Loucy (cell line): ENCODE measurements around the gene SLC39A13.

Experiments used
- H2AFZ ChIP-seq: fragments of 200-600 bp; sonication (generic); 2 replicates; pipeline ENCODE4 v1.6.0; 2016; ENCODE audit warnings: antibody characterized with exemption, mild to moderate bottlenecking, low read length, moderate library complexity
- H3F3A ChIP-seq: fragments of 200-600 bp; 2 replicates; pipeline ENCODE4 v1.6.0; 2016; ENCODE audit warnings: antibody characterized with exemption, low read depth, mild to moderate bottlenecking
- H3K27me3 ChIP-seq: fragments of 200-600 bp; sonication (generic); 2 replicates; pipeline ENCODE4 v1.6.1; 2014; ENCODE audit warnings: low read length, mild to moderate bottlenecking; ENCODE audit not compliant: insufficient read depth, poor library complexity, severe bottlenecking
- H3K36me3 ChIP-seq: fragments of 200-600 bp; sonication (generic); 2 replicates; pipeline ENCODE4 v1.6.1; 2016; ENCODE audit warnings: low read length; ENCODE audit not compliant: insufficient read depth
- H3K4me1 ChIP-seq: fragments of 200-600 bp; sonication (generic); 2 replicates; pipeline ENCODE4 v1.5.1; 2014; ENCODE audit warnings: low read length, mild to moderate bottlenecking; ENCODE audit not compliant: insufficient read depth, poor library complexity, severe bottlenecking
- H3K4me2 ChIP-seq: fragments of 200-600 bp; sonication (generic); 2 replicates; pipeline ENCODE4 v1.6.0; 2014; ENCODE audit warnings: antibody characterized with exemption, low read length, low read depth, mild to moderate bottlenecking; ENCODE audit not compliant: poor library complexity, severe bottlenecking
- H3K4me3 ChIP-seq: fragments of 200-600 bp; sonication (generic); 2 replicates; pipeline ENCODE4 v1.5.1; 2014; ENCODE audit warnings: low read length, mild to moderate bottlenecking, mixed read lengths; ENCODE audit not compliant: poor library complexity, severe bottlenecking
- H3K79me2 ChIP-seq: fragments of 200-600 bp; sonication (generic); 2 replicates; pipeline ENCODE4 v1.6.1; 2014; ENCODE audit warnings: low read length; ENCODE audit not compliant: insufficient read depth
- H3K9ac ChIP-seq: fragments of 200-600 bp; sonication (generic); 2 replicates; pipeline ENCODE4 v1.6.0; 2014; ENCODE audit warnings: mild to moderate bottlenecking, low read depth, low read length, moderate library complexity; ENCODE audit not compliant: poor library complexity, severe bottlenecking
- H3K9me2 ChIP-seq: fragments of 200-600 bp; sonication (generic); replicated peaks from 2 replicates; pipeline ENCODE4 v1.6.1; 2016; ENCODE audit warnings: low read depth, low read length, mixed read lengths
- H3K9me3 ChIP-seq: fragments of 200-600 bp; sonication (generic); 2 replicates; pipeline ENCODE4 v1.6.1; 2014; ENCODE audit warnings: mild to moderate bottlenecking, antibody characterized with exemption, low read length, low read depth; ENCODE audit not compliant: insufficient read depth
- H4K20me1 ChIP-seq: fragments of 200-600 bp; sonication (generic); 2 replicates; pipeline ENCODE4 v1.6.0; 2014; ENCODE audit warnings: antibody characterized with exemption, low read length, mild to moderate bottlenecking; ENCODE audit not compliant: insufficient read depth, poor library complexity, severe bottlenecking
- CTCF ChIP-seq: fragments of 200-600 bp; sonication (generic); conservative IDR thresholded peaks from 2 replicates; pipeline ENCODE4 v1.5.1; 2014; ENCODE audit warnings: mild to moderate bottlenecking, antibody characterized with exemption, low read length
- EZH2phosphoT487 ChIP-seq: fragments of 200-600 bp; IDR thresholded peaks from 2 replicates; pipeline ENCODE4 v1.6.1; 2018; ENCODE audit warnings: antibody characterized with exemption, mild to moderate bottlenecking, moderate library complexity, borderline replicate concordance

The SLC39A13 gene

GRCh38 chr11:47399860-47400767 is 8.3 kb upstream of the SLC39A13 start:
- no peaks in the 10 kb centered on the region for H4K20me1 ChIP-seq
- no peaks in the 10 kb centered on the region for H3K9me3 ChIP-seq
- TF ChIP-seq CTCF (no peak), EZH2phosphoT487 (no peak)
- peaks cover 68% of the 10 kb centered on the region for H3K4me1 ChIP-seq
- H2AFZ ChIP-seq, result peak overlapping the region; percentile 66
- no peaks in the 10 kb centered on the region for H3K79me2 ChIP-seq
- H3F3A ChIP-seq, result peaks cover 5% of the 10 kb centered on the region
- H3K4me3 ChIP-seq, result peak overlapping the region; percentile 74
- H3K36me3 ChIP-seq, result no peaks in the 10 kb centered on the region
- peak overlapping the region; percentile 82 for H3K9ac ChIP-seq
- peak overlapping the region; percentile 89 for H3K4me2 ChIP-seq
- H3K9me2 ChIP-seq, result no peaks in the 10 kb centered on the region
- no peaks in the 10 kb centered on the region for H3K27me3 ChIP-seq

- H3F3A ChIP-seq, result peaks cover 5% of the 10 kb centered on the region
- H3K9me3 ChIP-seq, result no peaks in the 10 kb centered on the region
- peak overlapping the region; percentile 89 for H3K4me2 ChIP-seq
- TF ChIP-seq EZH2phosphoT487 (no peak), CTCF (no peak)
- peak overlapping the region; percentile 82 for H3K9ac ChIP-seq
- H3K9me2 ChIP-seq, result no peaks in the 10 kb centered on the region
- peaks cover 61% of the 10 kb centered on the region for H3K4me1 ChIP-seq
- H3K36me3 ChIP-seq, result no peaks in the 10 kb centered on the region
- no peaks in the 10 kb centered on the region for H4K20me1 ChIP-seq
- no peaks in the 10 kb centered on the region for H3K79me2 ChIP-seq
- no peaks in the 10 kb centered on the region for H3K27me3 ChIP-seq
- peak overlapping the region; percentile 66 for H2AFZ ChIP-seq
- peak overlapping the region; percentile 74 for H3K4me3 ChIP-seq
Measured at GRCh38 chr11:47400768-47401279, 7.6 kb upstream of the SLC39A13 start.

- Histone ChIP-seq H3F3A (peaks cover 5% of the 10 kb centered on the region), H3K4me1 (peaks cover 60% of the 10 kb centered on the region), H3K4me3 (no peak overlapping the region), H3K36me3 (no peaks in the 10 kb centered on the region), H3K9me3 (no peaks in the 10 kb centered on the region), H3K4me2 (no peak overlapping the region), H4K20me1 (no peaks in the 10 kb centered on the region), H3K27me3 (no peaks in the 10 kb centered on the region), H3K79me2 (peaks cover 6% of the 10 kb centered on the region; the same call in 1 of the 2 replicates), H2AFZ (peak overlapping the region; percentile 19; the same call in 1 of the 2 replicates), H3K9ac (peak overlapping the region; percentile 34), H3K9me2 (no peaks in the 10 kb centered on the region)
- no peak for TF ChIP-seq EZH2phosphoT487
- no peak for TF ChIP-seq CTCF
Measured at GRCh38 chr11:47403135-47403534, 5.3 kb upstream of the SLC39A13 start.
